ENCODE data around the gene TOP1.
"Not testable (repeated sequence)": the region's sequence is repeated elsewhere in the genome, so short reads cannot be mapped to it uniquely, and the experiment has no call there.

Gene TOP1

DNA sequence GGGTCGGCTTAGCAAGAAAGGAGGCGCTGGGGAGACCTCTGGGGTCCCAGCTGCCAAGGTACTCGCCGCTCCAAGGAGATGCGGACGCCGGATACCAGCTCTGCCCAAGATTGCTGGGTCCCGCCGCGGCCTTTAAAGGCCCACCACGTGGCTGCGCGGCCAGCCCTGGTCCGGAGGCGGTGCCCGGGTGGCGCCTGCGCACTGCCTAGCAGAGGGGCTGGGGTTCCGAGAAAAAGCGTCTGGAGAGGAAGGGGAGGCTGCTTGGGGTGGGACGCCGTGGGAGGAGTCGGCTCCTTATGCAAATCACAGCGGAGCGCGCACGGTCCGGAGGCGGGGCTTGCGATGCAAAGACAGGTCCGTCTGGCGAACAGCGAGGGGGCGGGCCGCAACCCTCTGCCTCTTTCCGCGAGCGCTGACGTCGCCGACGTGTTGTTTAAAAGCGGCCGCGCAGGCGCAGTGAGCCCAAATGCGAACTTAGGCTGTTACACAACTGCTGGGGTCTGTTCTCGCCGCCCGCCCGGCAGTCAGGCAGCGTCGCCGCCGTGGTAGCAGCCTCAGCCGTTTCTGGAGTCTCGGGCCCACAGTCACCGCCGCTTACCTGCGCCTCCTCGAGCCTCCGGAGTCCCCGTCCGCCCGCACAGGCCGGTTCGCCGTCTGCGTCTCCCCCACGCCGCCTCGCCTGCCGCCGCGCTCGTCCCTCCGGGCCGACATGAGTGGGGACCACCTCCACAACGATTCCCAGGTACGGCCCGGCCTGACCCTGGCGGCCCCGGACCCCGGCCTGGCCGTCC is at the start of gene TOP1:
Gene TOP1 (plus strand): TSS at position 464 of the 791 bp plus-strand sequence. CDS start 246 bp downstream, at position 710.
- DNase-seq (ENCODE audit: low spot score): peak; percentile 99

DNA sequence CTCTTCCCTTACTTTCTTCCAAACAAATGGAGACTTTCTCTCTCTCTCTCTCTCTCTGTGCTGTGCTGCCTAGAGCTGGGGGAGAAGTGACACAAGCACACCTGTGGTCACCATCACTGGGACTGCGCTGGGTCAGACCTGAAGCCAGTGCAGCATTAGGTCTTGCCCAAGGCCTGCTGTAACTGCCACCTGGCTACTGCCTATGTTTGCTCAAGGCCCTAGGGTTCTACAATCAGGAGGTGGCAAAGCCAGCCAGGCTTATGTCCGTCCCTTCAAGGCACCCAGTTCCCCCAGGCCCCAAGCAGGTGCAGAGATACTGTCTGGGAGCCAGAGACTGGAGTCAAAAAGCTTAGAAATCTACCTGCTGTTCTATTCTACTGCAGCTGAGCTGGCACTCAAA is 49.4 kb upstream of the TOP1 start:
- DNase-seq (ENCODE audit: low spot score): no peak

GRCh38 chr20:40980106-40980827 is 48.4 kb upstream of the TOP1 start:
- DNase-seq (ENCODE audit: low spot score): no peak

GRCh38 chr20:40980828-40981310 is 47.8 kb upstream of the TOP1 start:
- no peak for DNase-seq (ENCODE audit: low spot score)

DNA sequence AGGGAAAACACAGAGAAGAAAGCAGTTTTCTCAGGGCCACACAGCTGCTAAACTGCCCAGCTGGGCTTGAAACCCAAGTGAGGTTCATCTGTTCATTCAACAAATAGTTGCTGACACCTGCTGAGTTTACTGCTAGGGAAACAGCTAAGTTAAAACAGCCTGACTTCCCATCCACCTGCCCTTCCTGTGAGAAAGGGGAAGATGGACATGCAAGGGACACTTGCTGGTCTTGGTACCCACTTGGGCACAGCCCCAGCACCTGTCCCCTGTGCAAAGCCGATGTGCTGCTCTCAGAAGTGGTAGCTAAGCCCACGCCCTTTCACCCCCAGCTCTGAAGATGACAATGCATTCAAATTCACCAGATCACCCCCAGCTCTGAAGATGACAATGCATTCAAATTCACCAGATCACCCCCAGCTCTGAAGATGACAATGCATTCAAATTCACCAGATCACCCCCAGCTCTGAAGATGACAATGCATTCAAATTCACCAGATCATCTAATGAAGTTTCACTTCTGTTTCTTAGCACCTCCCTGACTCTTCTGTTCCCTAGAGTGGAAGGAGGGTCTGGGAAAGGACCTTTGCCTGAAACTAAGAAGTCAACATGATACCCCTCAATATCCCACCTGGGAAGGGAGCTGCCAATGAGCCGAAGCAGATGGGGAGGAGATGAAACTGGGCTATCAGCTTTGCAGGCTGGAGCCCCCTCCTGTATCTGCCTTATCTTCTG is 46.0 kb upstream of the TOP1 start:
- no peak for DNase-seq (ENCODE audit: low spot score)

DNA sequence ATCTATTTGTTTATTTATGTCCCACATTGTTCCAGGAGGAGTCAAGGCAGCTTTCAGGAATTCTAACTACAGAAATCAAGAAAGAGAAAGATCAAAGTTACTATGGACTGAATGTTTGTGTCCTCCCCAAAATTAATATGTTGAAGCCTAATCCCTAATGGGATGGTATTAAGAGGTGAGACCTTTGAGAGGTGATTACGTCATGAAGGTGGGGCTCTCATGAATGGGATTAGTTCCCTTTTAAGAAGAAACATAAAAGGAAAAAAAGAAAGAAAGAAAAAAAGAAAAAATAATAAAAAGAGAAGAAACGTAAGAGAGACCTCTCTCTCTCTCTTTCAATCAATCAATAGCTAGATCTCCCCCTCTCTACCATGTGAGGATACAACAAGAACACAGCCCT is 44.7 kb upstream of the TOP1 start:
- no peak for DNase-seq (ENCODE audit: low spot score)

DNA sequence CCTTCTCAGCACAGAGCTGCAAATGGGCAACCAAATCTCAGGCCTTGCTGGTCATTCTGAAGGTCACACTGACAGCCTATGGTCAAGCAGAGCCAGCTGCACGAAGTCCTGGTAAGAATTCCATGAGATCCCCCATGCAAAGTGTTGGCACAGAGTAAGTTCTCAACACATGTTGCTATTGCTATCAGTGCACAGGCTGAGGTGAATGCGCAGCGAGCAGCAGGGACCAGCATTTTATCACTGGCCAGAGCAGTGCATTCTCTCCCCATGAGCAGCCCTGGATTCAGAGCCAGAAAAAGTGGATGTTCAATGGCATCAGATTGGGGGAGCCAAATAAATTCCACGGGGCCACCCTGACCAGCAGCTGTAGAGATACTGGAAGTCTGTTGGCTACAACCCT is 44.1 kb upstream of the TOP1 start:
- DNase-seq (ENCODE audit: low spot score): no peak

DNA sequence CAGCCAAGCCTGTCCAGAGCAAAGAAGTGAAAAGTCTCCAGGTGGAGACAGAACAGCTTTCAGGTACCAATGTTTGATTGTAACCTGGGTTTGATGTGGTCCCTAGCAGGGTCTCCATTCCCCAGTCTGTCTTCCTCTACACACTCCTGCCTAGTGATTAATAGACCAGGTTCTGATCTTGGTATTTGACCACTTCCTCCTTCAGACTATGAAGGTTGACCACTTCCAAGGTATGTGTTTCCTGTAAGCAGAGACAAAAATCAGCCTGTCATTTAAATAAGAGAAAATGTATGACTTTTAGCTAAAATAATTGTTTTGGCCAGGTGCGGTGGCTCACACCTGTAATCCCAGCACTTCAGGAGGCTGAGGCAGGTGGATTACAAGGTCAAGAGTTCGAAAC is 41.8 kb upstream of the TOP1 start:
- DNase-seq (ENCODE audit: low spot score): no peak

DNA sequence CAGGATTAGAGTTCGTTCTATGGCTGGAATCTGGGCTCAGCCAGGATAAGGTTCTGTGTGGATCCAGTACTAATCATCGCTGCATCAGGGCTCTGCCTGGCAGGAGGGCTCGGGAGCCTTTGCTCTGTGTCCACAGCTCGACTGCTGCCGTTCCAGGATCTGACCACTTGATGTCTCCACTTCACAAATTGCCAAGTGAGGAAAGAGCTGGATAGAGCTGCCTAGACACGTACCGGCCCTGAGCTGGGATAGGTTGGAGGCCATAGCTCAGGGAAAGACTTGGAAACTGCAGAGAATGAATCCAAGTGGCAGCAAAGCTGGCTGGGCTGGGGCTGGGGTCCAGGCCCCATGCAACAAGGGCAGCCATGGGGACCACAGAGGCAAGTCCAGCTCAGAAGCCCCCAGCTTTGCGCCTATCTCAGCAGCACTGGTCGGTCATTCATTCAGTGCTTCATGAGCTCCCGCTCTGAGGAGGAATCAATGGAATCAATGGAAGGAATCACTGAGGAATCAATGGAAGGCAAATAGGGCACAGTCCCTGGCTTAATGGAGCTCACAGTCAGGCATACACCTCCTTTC is 38.0 kb upstream of the TOP1 start:
- peak; percentile 91 for DNase-seq (ENCODE audit: low spot score)

GRCh38 chr20:40991181-40991889 is 37.3 kb upstream of the TOP1 start:
- peak; percentile 86 for DNase-seq (ENCODE audit: low spot score)

GRCh38 chr20:40992349-40993113 is 36.1 kb upstream of the TOP1 start:
- no peak for DNase-seq (ENCODE audit: low spot score)

DNA sequence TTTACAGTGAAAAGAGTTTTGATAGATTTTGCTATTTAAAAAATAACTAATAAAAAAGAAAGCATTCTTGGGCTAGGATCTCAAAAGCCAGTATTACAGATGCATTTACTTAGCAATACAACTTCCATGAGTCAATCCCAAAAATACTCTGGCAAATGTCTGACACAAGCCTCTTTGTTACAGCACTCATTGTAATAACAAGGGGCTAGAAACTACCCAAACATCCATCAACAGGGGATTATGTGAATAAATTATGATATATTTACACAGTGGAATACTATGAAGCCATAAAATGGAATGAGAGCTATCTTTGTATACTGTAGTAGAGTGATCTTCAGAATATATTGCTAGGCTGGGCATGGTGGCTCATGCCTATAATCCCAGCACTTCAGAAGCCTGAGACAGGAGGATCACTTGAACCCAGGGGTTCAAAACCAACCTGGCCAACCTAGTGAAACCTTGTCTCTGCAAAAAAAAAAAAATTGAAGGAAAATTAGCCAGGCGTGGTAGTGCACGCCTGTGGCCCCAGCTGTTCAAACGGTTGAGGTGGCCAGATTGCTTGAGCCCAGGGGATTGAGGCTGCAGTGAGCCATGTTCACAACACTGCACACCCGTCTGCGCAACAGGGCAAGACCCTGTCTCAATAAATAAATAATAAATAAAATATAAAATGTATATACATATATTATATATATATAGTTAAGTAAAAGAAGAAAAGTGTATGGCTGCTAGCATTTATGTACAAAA is 34.7 kb upstream of the TOP1 start:
- no peak for DNase-seq (ENCODE audit: low spot score)

DNA sequence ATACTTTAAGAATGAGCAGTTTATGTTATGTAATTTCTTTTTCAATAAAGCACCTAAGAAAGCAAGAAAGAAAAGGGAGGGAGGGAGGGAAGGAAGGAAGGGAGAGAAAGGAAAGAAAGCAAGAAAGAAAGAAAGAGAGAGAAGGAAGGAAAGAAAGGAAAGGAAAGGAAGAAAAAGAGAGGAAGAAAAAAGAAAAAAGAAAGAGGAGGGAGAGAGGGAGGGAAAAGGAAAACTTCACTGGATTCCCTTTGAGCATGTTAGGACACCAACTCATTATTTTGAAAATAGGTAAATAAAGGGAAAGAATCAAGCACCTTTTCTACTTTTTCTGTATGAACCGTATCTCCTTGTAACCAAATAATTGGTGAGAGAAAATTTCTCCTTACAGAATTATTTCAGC is 32.3 kb upstream of the TOP1 start:
- no peak for DNase-seq (ENCODE audit: low spot score)

DNA sequence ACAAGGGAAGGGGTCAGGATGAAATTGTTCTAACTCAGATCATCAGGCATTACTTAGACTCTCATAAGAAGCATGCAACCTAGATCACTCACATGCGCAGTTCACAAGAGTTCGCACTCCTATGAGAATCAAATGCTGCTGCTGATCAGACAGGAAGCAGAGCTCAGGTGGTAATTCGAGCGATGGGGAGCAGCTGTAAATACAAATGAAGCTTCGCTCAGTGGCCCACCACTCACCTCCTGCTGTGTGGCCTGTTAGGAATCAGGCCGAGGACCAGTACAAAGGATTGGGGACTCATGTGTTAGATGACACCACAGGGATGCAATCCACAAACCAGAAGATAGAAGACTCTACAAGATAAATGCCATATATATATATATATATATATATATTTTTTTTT is 31.5 kb upstream of the TOP1 start:
- DNase-seq (ENCODE audit: low spot score): no peak

DNA sequence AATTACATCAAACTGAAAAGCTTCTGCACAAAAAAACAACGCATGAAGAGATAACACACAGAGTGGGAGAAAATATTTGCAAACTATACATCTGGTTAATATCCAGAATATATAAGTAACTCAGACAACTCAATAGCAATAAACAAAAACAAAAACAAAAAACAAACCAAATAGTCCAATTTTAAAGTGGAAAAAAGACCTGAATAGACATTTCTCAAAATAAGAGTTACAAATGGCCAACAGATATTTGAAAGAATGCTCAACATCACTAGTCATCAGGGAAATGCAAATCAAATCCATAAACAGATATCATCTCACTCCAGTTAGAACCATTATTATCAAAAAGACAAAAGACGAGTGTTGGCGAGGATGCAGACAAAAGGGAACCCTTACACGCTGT is 28.8 kb upstream of the TOP1 start:
- no peak for DNase-seq (ENCODE audit: low spot score)

GRCh38 chr20:41000628-41001027 is 28.0 kb upstream of the TOP1 start:
- DNase-seq (ENCODE audit: low spot score): no peak

- no peak for DNase-seq (ENCODE audit: low spot score)
These were observed 27.1 kb upstream of the TOP1 start for GRCh38 chr20:41001497-41001896.

- DNase-seq (ENCODE audit: low spot score): no peak
These were observed 25.8 kb upstream of the TOP1 start for GRCh38 chr20:41002842-41003142.

DNA sequence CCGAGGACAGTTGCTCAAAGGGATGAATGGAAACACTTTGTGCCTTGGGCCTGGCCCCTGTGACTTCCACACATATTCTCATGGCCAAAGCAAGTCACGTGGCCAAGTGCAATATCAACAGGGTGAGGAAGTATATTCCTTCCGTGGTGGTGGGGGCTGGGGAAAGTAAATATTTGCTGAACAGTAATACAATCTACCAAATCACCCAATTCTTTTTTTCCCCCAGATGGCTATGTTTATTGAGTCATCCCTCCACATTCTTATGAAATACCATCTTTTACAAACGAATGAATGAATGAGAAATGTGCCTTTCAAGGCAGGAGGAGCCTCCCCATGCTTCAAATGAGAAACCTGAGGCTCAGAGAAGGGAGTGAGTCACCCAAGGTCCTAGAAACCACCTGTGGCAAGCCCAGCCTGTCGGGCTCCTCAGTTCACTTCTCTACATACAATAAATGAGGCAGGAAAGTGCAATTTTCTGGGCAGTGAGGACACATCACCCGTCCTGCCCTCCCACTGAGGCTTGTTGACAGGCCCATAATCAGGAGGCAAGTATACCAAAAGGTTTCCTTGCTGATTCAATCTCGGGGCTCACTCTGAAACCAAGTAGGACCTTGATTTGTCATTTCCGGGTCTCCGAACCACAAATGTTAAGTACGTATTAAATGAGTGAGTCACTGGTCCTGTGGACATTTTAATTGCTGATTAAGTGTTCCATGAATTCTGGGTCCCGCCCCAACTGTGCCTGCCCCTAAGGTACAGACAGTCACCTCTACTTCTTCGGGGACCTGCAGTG is 25.3 kb upstream of the TOP1 start:
- peak; percentile 49 for DNase-seq (ENCODE audit: low spot score)

DNA sequence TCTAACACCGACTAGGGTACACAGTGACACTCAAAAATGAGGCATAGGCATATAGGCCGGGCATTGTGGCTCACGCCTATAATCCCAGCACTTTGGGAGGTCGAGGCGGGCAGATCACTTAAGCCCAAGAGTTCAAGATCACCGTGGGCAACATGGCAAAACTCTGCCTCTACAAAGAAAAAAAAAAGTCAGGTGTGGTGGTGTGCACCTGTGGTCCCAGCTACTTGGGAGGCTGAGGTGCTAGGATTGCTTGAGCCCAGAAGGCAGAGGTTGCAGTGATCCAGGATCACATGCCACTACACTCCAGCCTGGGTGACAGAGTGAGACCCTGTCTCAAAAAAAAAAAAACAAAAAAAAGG is 24.7 kb upstream of the TOP1 start:
- DNase-seq (ENCODE audit: low spot score): not testable (repeated sequence)
